Right lobe of liver (tissue), 4 donors: ENCODE data around the gene FRMD4A.

ENCODE experiments used
- POLR2A ChIP-seq: fragments of 450-650 bp; IDR thresholded peaks from one replicate; pipeline ENCODE4 v1.6.1; 2017; ENCODE audit warnings: antibody characterized with exemption, mild to moderate bottlenecking
- TF ChIP-seq, protein P1 (sequence below), 4 donors: fragments of 200-600 bp in 3 of 4; fragments of 450-650 bp in 1 of 4; IDR thresholded peaks; one replicate each; pipeline versions ENCODE4 v1.5.1 to v1.8.0; 2016 to 2022; ENCODE audit warnings: antibody characterized with exemption in 4 of 4, mild to moderate bottlenecking in 2 of 4
- donor health status: DM: no; HTN: no; CAD: no.
- donor health status: DM: no; HTN: no; CAD: no.
- donor health status: DM: no; HTN: yes; CAD: no.

DNA sequence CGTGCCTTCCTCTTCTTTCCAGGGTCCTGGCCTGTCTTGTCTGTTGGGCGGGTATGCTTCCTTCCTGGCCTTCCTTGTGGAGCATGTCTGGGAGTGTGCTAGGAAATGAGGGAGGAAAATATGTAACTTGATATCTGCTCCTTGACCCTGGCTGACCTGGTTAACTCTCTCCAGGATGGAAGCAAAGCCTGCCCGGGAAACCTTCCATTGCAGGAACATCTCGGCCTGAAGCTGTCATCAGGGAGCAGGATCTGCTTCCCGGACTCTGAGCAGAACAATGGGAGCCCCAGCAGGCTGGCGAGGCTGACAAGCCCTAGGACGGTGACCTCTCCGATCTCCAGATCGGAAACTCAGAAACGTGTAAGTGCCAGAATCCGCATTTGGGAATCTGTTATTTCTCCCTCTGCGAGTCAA lies 340.3 kb downstream of the FRMD4A start:
- TF ChIP-seq, protein P1, sequence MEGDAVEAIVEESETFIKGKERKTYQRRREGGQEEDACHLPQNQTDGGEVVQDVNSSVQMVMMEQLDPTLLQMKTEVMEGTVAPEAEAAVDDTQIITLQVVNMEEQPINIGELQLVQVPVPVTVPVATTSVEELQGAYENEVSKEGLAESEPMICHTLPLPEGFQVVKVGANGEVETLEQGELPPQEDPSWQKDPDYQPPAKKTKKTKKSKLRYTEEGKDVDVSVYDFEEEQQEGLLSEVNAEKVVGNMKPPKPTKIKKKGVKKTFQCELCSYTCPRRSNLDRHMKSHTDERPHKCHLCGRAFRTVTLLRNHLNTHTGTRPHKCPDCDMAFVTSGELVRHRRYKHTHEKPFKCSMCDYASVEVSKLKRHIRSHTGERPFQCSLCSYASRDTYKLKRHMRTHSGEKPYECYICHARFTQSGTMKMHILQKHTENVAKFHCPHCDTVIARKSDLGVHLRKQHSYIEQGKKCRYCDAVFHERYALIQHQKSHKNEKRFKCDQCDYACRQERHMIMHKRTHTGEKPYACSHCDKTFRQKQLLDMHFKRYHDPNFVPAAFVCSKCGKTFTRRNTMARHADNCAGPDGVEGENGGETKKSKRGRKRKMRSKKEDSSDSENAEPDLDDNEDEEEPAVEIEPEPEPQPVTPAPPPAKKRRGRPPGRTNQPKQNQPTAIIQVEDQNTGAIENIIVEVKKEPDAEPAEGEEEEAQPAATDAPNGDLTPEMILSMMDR (IDR thresholded peaks at IDR 0.05): no peak
- no peak for TF ChIP-seq POLR2A
